Panc1 (cell line): ENCODE results near the gene GPR156. TPM values are rescaled to one million over a fixed set of nuclear protein-coding genes. Genes with fewer than 3 reads are reported as not detected.

Source experiments
- ATAC-seq: fragments of 200-7000 bp; cut with Tn5 transposase; 2 replicates; pipeline ENCODE4 v1.9.1; 2020; ENCODE audit warnings: mild to moderate bottlenecking, moderate library complexity
- BruUV-seq: library from RNA; stranded (reverse); fragments of 400-500 nt; replicated peaks from 2 replicates; lab custom pipeline; 2021; lab: Mats Ljungman, UMichigan
- CTCF ChIA-PET: fragments of 300-600 bp; sonication (Branson Sonifier 250); formaldehyde crosslinking; loops from one replicate; lab custom pipeline; 2022; ENCODE audit warnings: antibody characterized with exemption; lab: Charles Lee
- POLR2A ChIA-PET: fragments of 300-600 bp; sonication (Branson Sonifier 250); formaldehyde crosslinking; loops from one replicate; lab custom pipeline; 2022; ENCODE audit warnings: antibody characterized with exemption; lab: Charles Lee
- DNase-seq: peaks from one replicate; pipeline ENCODE4 v3.0.0-alpha.2; 2010; ENCODE audit warnings: low read depth, low spot score
- H3K27ac ChIP-seq: 2 replicates; pipeline ENCODE4 v1.5.1; 2011; ENCODE audit warnings: mild to moderate bottlenecking, low read length, inconsistent platforms
- H3K27me3 ChIP-seq: fragments of 200-500 bp; sonication (Bioruptor generic); 2 replicates; pipeline ENCODE4 v1.6.0; 2014; ENCODE audit warnings: low read length, inconsistent platforms; ENCODE audit not compliant: control insufficient read depth, insufficient read depth
- H3K36me3 ChIP-seq: fragments of 200-500 bp; sonication (Bioruptor generic); 2 replicates; pipeline ENCODE4 v1.5.1; 2014; ENCODE audit warnings: inconsistent platforms, mild to moderate bottlenecking, low read length, moderate library complexity; ENCODE audit not compliant: control insufficient read depth, insufficient read depth
- H3K4me1 ChIP-seq: 2 replicates; pipeline ENCODE4 v1.5.1; 2011; ENCODE audit warnings: inconsistent platforms, mild to moderate bottlenecking, low read length, moderate library complexity; ENCODE audit not compliant: control insufficient read depth, insufficient read depth
- H3K4me3 ChIP-seq, 2 experiments: 2 replicates each; pipeline ENCODE4 v1.5.1; 2011 to 2012; ENCODE audit warnings: low read depth in 2 of 2, low read length in 2 of 2, mild to moderate bottlenecking in 2 of 2, inconsistent platforms in 1 of 2, moderate library complexity in 1 of 2
- H3K9me3 ChIP-seq: fragments of 200-500 bp; sonication (Bioruptor generic); 2 replicates; pipeline ENCODE4 v1.5.1; 2014; ENCODE audit warnings: low read depth, mild to moderate bottlenecking, inconsistent platforms, low read length, moderate library complexity; ENCODE audit not compliant: control insufficient read depth, insufficient read depth
- CTCF ChIP-seq: fragments of 450-650 bp; IDR thresholded peaks from 2 replicates; pipeline ENCODE4 v1.5.1; 2017; ENCODE audit warnings: mild to moderate bottlenecking
- POLR2AphosphoS5 ChIP-seq: IDR thresholded peaks from 2 replicates; pipeline ENCODE4 v1.6.1; 2012; ENCODE audit warnings: mild to moderate bottlenecking, low read depth, low read length, moderate library complexity
- SIN3A ChIP-seq: IDR thresholded peaks from 2 replicates; pipeline ENCODE4 v1.6.1; 2012; ENCODE audit warnings: low read depth, mild to moderate bottlenecking, low read length, moderate library complexity, borderline replicate concordance; ENCODE audit not compliant: insufficient read depth
- TCF7L2 ChIP-seq: IDR thresholded peaks from 2 replicates; pipeline ENCODE4 v1.6.1; 2011; ENCODE audit warnings: mild to moderate bottlenecking, low read depth, low read length, inconsistent platforms
- in situ Hi-C: cut with HindIII; loops from 2 replicates; pipeline ENCODE4 v1.10.0; 2016; ENCODE audit warnings: low sequenced_read_pairs, low pct_unique_long_range_greater_than_20kb
- intact Hi-C: fragments of 100-400 bp; cut with micrococcal nuclease; formaldehyde crosslinking; loops from one replicate; pipeline ENCODE4 v1.10.0; 2022; ENCODE audit not compliant: unreplicated experiment
- total RNA-seq: library from RNA; stranded (reverse); gene quantifications from one replicate; pipeline ENCODE4 v1.2.1, GENCODE V29; 2021; ENCODE audit not compliant: unreplicated experiment
- TF ChIP-seq, protein P1 (sequence below), 2 experiments: IDR thresholded peaks; 2 replicates each; pipeline ENCODE4 v1.6.1; 2011 to 2012; ENCODE audit warnings: low read depth in 2 of 2, control low read depth in 1 of 2, low read length in 1 of 2, mild to moderate bottlenecking in 1 of 2, moderate library complexity in 1 of 2; ENCODE audit not compliant: insufficient read depth in 1 of 2

GPR156 gene
- total RNA-seq, 1 experiment from 2014 or later, result 0.39 TPM

GRCh38 chr3:120203621-120204020 lies 81.4 kb downstream of the GPR156 start:
- CTCF ChIA-PET, result no interaction called here
- TF ChIP-seq POLR2AphosphoS5, result no peak
- TF ChIP-seq, protein P1, sequence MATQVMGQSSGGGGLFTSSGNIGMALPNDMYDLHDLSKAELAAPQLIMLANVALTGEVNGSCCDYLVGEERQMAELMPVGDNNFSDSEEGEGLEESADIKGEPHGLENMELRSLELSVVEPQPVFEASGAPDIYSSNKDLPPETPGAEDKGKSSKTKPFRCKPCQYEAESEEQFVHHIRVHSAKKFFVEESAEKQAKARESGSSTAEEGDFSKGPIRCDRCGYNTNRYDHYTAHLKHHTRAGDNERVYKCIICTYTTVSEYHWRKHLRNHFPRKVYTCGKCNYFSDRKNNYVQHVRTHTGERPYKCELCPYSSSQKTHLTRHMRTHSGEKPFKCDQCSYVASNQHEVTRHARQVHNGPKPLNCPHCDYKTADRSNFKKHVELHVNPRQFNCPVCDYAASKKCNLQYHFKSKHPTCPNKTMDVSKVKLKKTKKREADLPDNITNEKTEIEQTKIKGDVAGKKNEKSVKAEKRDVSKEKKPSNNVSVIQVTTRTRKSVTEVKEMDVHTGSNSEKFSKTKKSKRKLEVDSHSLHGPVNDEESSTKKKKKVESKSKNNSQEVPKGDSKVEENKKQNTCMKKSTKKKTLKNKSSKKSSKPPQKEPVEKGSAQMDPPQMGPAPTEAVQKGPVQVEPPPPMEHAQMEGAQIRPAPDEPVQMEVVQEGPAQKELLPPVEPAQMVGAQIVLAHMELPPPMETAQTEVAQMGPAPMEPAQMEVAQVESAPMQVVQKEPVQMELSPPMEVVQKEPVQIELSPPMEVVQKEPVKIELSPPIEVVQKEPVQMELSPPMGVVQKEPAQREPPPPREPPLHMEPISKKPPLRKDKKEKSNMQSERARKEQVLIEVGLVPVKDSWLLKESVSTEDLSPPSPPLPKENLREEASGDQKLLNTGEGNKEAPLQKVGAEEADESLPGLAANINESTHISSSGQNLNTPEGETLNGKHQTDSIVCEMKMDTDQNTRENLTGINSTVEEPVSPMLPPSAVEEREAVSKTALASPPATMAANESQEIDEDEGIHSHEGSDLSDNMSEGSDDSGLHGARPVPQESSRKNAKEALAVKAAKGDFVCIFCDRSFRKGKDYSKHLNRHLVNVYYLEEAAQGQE (IDR thresholded peaks at IDR 0.05; ENCODE audit: insufficient read depth in 1 of 2, low read depth in 2 of 2, low read length in 1 of 2), result no peak
- TF ChIP-seq CTCF, result no peak
- TF ChIP-seq SIN3A, result no peak
- TF ChIP-seq TCF7L2, result no peak

GRCh38 chr3:120203016-120203415 lies 82.0 kb downstream of the GPR156 start:
- Histone ChIP-seq H3K27me3 (no peaks in the 10 kb centered on the region), H3K4me3 (no peak overlapping the region), H3K9me3 (no peaks in the 10 kb centered on the region), H3K27ac (no peak overlapping the region), H3K36me3 (no peaks in the 10 kb centered on the region), H3K4me1 (no peaks in the 10 kb centered on the region)
- CTCF ChIA-PET, result no interaction called here
- no peak for TF ChIP-seq CTCF
- TF ChIP-seq SIN3A, result no peak
- no peak for TF ChIP-seq TCF7L2
- TF ChIP-seq, protein P1 (IDR thresholded peaks at IDR 0.05; ENCODE audit: insufficient read depth in 1 of 2, low read depth in 2 of 2, low read length in 1 of 2), result no peak
- no peak for TF ChIP-seq POLR2AphosphoS5
- DNase-seq (no peak), ATAC-seq (no peak)
- BruUV-seq, result no TSS peak
- in situ Hi-C loops (no loop called here), intact Hi-C loops (no loop called here)
- POLR2A ChIA-PET, result no interaction called here

More at GRCh38 chr3:120203621-120204020, 81.4 kb downstream of the GPR156 start:
- Histone ChIP-seq H3K9me3 (no peaks in the 10 kb centered on the region), H3K27me3 (no peaks in the 10 kb centered on the region; the same call in 1 of the 2 replicates), H3K27ac (no peak overlapping the region), H3K36me3 (no peaks in the 10 kb centered on the region), H3K4me1 (no peaks in the 10 kb centered on the region), H3K4me3 (no peak overlapping the region)
- no TSS peak for BruUV-seq
- ATAC-seq, result no peak
- POLR2A ChIA-PET, result no interaction called here
- intact Hi-C loops, result no loop called here
- in situ Hi-C loops, result no loop called here
- no peak for DNase-seq
